Hematopoietic multipotent progenitor cell treated with erythropoietin and hydrocortisone succinate and interleukin-3 and kit ligand, for 8 days (in vitro differentiated cells): ENCODE data around the gene DENND1A.

Experiments used
- DNase-seq: peaks from one replicate; pipeline ENCODE4 v3.0.0-alpha.2; 2015

Gene DENND1A

GRCh38 chr9:123812984-123813383 lies 116.9 kb downstream of the DENND1A start:
- no peak for DNase-seq

- no peak for DNase-seq
Observed at GRCh38 chr9:123807251-123807650, 122.7 kb downstream of the DENND1A start.

GRCh38 chr9:123806829-123807228 lies 123.1 kb downstream of the DENND1A start:
- DNase-seq: no peak

GRCh38 chr9:123798195-123798594 lies 131.7 kb downstream of the DENND1A start:
- DNase-seq: no peak

GRCh38 chr9:123796618-123797484 lies 133.1 kb downstream of the DENND1A start:
- no peak for DNase-seq

GRCh38 chr9:123796094-123796493 lies 133.8 kb downstream of the DENND1A start:
- no peak for DNase-seq

GRCh38 chr9:123795336-123795735 lies 134.6 kb downstream of the DENND1A start:
- no peak for DNase-seq

GRCh38 chr9:123792501-123792900 lies 137.4 kb downstream of the DENND1A start:
- DNase-seq: no peak

GRCh38 chr9:123789554-123790292 lies 140.2 kb downstream of the DENND1A start:
- no peak for DNase-seq

- no peak for DNase-seq
Observed at GRCh38 chr9:123787416-123787815, 142.5 kb downstream of the DENND1A start.

GRCh38 chr9:123784518-123784917 lies 145.4 kb downstream of the DENND1A start:
- no peak for DNase-seq

- DNase-seq: no peak
Observed at GRCh38 chr9:123778232-123778902, 151.6 kb downstream of the DENND1A start.

- no peak for DNase-seq
Observed at GRCh38 chr9:123776708-123777537, 153.0 kb downstream of the DENND1A start.

GRCh38 chr9:123775289-123776284 lies 154.3 kb downstream of the DENND1A start:
- no peak for DNase-seq

GRCh38 chr9:123773783-123774182 lies 156.1 kb downstream of the DENND1A start:
- no peak for DNase-seq

GRCh38 chr9:123772967-123773366 lies 157.0 kb downstream of the DENND1A start:
- no peak for DNase-seq

GRCh38 chr9:123772374-123772773 lies 157.6 kb downstream of the DENND1A start:
- no peak for DNase-seq

- peak; percentile 23 for DNase-seq
Observed at GRCh38 chr9:123771690-123772089, 158.2 kb downstream of the DENND1A start.

GRCh38 chr9:123769719-123770118 lies 160.2 kb downstream of the DENND1A start:
- DNase-seq: no peak

- no peak for DNase-seq
Observed at GRCh38 chr9:123763910-123764588, 165.9 kb downstream of the DENND1A start.
